GM18526 (cell line): ENCODE data around the gene FGF11.

Source experiments
- POLR2A ChIP-seq: IDR thresholded peaks from 3 replicates; pipeline ENCODE4 v1.6.1; 2011; ENCODE audit not compliant: insufficient read length; ENCODE audit errors: extremely low read depth

The FGF11 gene

GRCh38 chr17:7439462-7440112 lies at the start of gene FGF11:
Gene FGF11, plus strand, starts transcription at chr17:7439512. Its CDS starts 109 bp downstream, at chr17:7439621.
- TF ChIP-seq POLR2A = no peak

GRCh38 chr17:7389924-7390910 lies 49.1 kb upstream of the FGF11 start:
- TF ChIP-seq POLR2A = no peak

- TF ChIP-seq POLR2A = no peak
Measured at GRCh38 chr17:7391307-7391706, 48.0 kb upstream of the FGF11 start.

- no peak for TF ChIP-seq POLR2A
Measured at GRCh38 chr17:7392696-7393612, 46.4 kb upstream of the FGF11 start.

- peak; percentile 42 for TF ChIP-seq POLR2A
Measured at GRCh38 chr17:7393613-7394451, 45.5 kb upstream of the FGF11 start.

GRCh38 chr17:7394452-7395191 lies 44.7 kb upstream of the FGF11 start, which contains the start of gene PLSCR3:
Gene PLSCR3, minus strand, starts transcription at chr17:7394525. Its CDS starts 415 bp downstream, at chr17:7394110.
- TF ChIP-seq POLR2A = peak; percentile 71

DNA sequence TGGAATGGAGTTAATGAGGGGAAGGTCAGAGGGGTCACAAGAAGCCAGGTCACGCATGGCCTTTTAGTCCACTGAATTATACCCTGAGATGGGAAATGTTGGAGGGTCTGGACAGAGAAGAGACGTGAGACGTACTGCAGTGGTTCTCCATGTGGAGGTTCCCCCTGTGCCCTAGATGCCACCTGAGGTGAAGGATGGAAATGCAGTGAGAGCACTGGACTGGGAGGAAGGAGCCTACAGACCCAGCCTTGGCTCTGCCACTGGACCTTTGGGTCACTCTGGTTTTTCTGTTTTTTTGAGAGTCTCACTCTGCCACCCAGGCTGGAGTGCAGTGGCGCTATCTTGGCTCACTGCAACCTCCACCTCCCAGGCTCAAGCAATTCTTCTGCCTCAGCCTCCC lies 43.2 kb upstream of the FGF11 start:
- TF ChIP-seq POLR2A = no peak

- TF ChIP-seq POLR2A = no peak
Measured at GRCh38 chr17:7398612-7399011, 40.7 kb upstream of the FGF11 start.

DNA sequence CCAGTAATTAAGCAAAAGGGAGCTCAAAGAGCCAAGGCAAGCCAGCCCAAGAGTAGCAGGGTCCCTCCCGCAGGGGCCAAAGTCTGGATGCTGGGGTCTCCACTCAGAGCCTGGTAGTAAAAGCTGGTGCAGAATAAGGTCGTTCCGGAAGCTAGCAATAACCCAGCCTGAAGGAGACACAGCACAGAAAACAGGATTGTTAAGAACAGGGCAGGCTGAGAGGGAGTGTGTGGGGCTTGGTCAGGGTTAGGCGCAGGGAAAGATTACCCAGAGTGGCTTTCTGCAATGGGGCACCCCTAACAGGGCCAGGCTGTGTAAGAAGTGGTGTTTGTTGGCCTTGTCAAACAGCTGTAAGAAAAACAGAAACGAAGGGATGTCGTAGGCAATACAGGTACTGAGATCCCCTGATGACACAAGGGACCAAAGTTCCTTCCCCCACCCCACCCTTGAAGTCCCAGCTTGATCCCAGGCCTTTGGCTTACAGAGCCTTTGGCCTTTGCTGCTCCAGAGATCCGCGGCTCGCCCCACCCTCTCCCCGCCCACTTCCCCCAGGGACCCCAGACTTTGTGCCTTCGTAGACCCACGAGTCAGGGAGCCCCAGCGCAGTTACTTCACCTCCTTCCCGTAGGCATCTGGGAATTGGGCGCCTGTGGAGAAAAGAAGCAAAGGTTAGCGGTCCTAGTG lies 36.1 kb upstream of the FGF11 start:
- no peak for TF ChIP-seq POLR2A

DNA sequence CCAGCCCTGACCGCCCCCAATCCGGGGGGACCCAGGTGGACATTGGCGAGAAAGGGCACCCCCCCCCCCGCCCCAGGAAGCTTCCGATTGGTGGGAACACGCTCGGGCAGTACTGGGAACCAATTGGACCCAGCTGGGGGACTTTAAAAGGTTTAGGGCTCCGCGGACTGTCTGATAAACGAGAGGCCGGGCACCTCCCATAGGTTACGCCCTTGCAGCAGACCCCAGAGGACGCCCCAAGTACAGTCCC lies 35.7 kb upstream of the FGF11 start:
- TF ChIP-seq POLR2A = no peak

DNA sequence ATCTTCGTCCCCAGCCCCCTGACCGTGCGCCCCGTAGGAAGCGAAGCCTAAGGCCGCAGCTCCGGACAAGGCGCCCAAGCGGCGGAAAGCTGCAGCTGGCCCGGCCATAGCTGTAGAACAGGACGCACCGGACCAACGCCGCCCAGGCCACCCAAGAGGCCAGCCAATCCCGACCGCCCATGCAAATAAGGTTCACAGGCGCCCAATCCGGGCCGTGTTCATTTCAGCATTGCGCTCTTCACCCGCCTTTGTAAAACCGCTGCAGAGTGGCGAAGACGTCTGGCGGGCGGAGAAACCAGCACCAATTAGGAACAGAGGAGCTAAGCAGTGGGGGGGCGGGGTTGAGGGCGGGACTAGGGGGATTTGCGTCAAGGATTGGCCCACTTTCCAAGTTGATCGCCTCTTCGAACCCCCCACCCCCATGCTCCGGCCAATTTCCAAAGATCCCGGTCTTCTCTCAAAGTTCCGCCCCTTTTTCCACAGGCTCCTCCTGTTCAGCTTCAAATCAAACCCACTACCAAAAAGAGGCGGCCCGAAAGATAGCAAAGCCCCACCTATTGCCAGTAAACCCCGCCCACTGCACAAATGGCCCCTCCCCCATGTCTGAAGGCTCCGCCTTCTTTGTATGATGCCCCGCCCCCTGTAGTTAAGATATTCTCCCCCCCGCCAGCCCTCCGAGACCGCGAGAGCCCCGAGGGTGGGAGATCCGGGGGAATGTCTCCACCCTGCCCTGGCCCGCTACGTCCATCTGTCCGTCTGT lies 35.2 kb upstream of the FGF11 start, which contains the start of gene TMEM256:
Gene TMEM256 (minus strand): TSS at position 121 of the 760 bp plus-strand sequence. CDS start 13 bp downstream, at position 108.
- TF ChIP-seq POLR2A = peak; percentile 95

DNA sequence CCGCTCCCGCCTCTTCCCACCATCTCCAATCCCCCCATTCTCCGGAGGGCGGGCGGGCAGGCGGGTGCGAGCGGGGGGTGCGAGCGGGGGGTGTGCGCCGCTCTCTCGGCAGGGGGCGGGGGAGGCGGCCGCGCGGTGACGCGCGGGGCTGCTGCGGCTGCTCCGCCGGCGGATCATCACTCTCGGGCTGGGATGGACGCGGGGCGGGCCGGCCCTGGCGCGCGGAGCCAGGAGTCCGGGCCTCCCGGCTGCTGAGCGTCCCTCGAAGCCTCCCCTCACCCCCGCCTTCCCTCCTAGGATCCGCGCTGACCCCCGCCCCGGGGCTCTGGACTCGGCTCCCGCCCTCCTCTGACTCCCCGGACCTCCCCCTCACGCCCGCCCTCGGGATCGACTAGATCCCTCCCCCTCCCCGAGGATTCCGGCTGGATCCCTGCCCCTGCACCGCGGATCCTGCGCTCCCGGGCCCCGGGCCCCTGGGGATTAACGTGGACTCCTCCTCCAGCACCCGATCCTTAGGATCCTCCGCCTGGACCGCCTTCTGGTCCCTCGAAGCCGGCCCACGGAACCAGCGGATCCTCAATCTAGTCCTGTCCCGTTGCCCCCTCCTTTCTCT lies 34.5 kb upstream of the FGF11 start:
- TF ChIP-seq POLR2A = no peak
